Measurements from ENCODE around the gene SCAMP4.
A peak's percentile ranks its signal among the peaks of the same experiment; 100 is the strongest.

Gene SCAMP4

DNA sequence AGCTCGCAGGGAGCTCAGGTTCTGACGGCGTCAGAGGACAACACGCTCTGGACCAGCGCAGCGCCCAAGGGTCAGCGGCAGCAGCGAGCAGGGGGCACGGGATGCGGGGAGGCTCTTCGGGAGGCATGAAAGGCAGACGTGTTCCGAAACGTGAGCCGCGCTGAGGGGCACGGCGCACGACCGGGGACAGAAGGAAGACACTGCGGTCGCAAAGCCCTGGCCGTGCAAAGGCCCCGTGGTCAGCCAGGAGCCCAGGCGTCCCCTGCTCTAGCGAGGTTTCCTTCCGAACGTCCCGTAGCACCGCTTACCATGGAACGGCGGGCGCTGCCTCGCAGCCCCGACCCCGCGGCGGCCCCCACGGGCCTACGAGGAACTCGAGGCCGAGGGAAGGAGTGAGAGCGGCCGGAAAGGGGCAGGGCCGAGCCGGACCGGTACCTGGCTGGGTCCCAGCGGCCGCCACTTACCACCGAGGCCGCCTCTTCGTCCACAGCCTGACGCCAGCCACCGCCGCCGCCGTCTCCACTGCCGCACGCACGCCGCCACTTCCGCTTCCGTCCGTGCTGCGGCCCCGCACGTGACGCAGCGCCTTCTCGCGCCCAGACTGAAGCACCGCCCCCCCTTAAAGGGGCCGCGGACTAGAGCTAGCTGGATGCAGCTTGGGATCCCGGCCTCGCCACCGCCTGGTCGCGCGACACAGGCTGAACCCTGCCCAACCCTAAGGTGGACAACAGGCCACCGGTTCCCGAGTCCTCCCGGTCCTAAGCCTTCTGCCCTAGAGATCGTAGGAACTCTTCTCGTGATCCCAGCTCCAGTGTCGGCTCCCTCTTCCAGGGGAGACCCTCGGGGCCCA lies 29.3 kb upstream of the SCAMP4 start (continued):
- TF ChIP-seq, protein P1, sequence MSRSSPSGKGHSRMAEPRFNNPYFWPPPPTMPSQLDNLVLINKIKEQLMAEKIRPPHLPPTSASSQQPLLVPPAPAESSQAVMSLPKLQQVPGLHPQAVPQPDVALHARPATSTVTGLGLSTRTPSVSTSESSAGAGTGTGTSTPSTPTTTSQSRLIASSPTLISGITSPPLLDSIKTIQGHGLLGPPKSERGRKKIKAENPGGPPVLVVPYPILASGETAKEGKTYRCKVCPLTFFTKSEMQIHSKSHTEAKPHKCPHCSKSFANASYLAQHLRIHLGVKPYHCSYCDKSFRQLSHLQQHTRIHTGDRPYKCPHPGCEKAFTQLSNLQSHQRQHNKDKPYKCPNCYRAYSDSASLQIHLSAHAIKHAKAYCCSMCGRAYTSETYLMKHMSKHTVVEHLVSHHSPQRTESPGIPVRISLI (tag by site-specific recombination; IDR thresholded peaks at IDR 0.05) = no peak
- TF ChIP-seq ZNF121 (tag by site-specific recombination; IDR thresholded peaks at IDR 0.05) (no peak), ZNF626 (tag by site-specific recombination; IDR thresholded peaks at IDR 0.05) (no peak), HOXA7 (CRISPR knock-in tag; IDR thresholded peaks at IDR 0.05; ENCODE audit: borderline replicate concordance) (no peak), ZNF354C (tag by site-specific recombination; IDR thresholded peaks at IDR 0.05; ENCODE audit: borderline replicate concordance, low read depth) (no peak), ZBTB8A (tag by site-specific recombination; IDR thresholded peaks at IDR 0.05) (peak; percentile 52; the same call in 1 of the 2 replicates), ZNF610 (tag by site-specific recombination; IDR thresholded peaks at IDR 0.05; ENCODE audit: borderline replicate concordance) (no peak), ZEB2 (tag by site-specific recombination; IDR thresholded peaks at IDR 0.05) (peak; percentile 85), ZNF274 (IDR thresholded peaks at IDR 0.05; ENCODE audit: low read length) (no peak), ZNF274 (tag by site-specific recombination; IDR thresholded peaks at IDR 0.05; ENCODE audit: borderline replicate concordance) (no peak), ZNF658 (tag by site-specific recombination; IDR thresholded peaks at IDR 0.05) (no peak), ZNF155 (tag by site-specific recombination; IDR thresholded peaks at IDR 0.05) (no peak), ZNF19 (tag by site-specific recombination; IDR thresholded peaks at IDR 0.05; ENCODE audit: low read depth) (no peak), HOXC10 (CRISPR knock-in tag; IDR thresholded peaks at IDR 0.05) (no peak), BCL11B (tag by site-specific recombination; IDR thresholded peaks at IDR 0.05; ENCODE audit: low read depth) (no peak), ZNF16 (tag by site-specific recombination; IDR thresholded peaks at IDR 0.05; ENCODE audit: low read depth) (no peak), ZNF776 (tag by site-specific recombination; IDR thresholded peaks at IDR 0.05; ENCODE audit: borderline replicate concordance) (no peak), ZNF350 (tag by site-specific recombination; IDR thresholded peaks at IDR 0.05) (no peak)
- TF ChIP-seq, protein P2, sequence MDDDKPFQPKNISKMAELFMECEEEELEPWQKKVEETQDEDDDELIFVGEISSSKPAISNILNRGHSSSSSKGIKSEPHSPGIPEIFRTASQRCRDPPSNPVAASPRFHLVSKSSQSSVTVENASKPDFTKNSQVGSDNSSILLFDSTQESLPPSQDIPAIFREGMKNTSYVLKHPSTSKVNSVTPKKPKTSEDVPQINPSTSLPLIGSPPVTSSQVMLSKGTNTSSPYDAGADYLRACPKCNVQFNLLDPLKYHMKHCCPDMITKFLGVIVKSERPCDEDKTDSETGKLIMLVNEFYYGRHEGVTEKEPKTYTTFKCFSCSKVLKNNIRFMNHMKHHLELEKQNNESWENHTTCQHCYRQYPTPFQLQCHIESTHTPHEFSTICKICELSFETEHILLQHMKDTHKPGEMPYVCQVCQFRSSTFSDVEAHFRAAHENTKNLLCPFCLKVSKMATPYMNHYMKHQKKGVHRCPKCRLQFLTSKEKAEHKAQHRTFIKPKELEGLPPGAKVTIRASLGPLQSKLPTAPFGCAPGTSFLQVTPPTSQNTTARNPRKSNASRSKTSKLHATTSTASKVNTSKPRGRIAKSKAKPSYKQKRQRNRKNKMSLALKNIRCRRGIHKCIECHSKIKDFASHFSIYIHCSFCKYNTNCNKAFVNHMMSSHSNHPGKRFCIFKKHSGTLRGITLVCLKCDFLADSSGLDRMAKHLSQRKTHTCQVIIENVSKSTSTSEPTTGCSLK (tag by site-specific recombination; IDR thresholded peaks at IDR 0.05) = no peak
- TF ChIP-seq, protein P3, sequence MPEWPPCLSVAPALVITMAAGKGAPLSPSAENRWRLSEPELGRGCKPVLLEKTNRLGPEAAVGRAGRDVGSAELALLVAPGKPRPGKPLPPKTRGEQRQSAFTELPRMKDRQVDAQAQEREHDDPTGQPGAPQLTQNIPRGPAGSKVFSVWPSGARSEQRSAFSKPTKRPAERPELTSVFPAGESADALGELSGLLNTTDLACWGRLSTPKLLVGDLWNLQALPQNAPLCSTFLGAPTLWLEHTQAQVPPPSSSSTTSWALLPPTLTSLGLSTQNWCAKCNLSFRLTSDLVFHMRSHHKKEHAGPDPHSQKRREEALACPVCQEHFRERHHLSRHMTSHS (tag by site-specific recombination; IDR thresholded peaks at IDR 0.05) = 0 out of 2 replicates have a peak, but pooled peaks have one; percentile 9
- TF ChIP-seq, protein P4, sequence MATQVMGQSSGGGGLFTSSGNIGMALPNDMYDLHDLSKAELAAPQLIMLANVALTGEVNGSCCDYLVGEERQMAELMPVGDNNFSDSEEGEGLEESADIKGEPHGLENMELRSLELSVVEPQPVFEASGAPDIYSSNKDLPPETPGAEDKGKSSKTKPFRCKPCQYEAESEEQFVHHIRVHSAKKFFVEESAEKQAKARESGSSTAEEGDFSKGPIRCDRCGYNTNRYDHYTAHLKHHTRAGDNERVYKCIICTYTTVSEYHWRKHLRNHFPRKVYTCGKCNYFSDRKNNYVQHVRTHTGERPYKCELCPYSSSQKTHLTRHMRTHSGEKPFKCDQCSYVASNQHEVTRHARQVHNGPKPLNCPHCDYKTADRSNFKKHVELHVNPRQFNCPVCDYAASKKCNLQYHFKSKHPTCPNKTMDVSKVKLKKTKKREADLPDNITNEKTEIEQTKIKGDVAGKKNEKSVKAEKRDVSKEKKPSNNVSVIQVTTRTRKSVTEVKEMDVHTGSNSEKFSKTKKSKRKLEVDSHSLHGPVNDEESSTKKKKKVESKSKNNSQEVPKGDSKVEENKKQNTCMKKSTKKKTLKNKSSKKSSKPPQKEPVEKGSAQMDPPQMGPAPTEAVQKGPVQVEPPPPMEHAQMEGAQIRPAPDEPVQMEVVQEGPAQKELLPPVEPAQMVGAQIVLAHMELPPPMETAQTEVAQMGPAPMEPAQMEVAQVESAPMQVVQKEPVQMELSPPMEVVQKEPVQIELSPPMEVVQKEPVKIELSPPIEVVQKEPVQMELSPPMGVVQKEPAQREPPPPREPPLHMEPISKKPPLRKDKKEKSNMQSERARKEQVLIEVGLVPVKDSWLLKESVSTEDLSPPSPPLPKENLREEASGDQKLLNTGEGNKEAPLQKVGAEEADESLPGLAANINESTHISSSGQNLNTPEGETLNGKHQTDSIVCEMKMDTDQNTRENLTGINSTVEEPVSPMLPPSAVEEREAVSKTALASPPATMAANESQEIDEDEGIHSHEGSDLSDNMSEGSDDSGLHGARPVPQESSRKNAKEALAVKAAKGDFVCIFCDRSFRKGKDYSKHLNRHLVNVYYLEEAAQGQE (tag by site-specific recombination; IDR thresholded peaks at IDR 0.05) = no peak
- TF ChIP-seq, protein P5, sequence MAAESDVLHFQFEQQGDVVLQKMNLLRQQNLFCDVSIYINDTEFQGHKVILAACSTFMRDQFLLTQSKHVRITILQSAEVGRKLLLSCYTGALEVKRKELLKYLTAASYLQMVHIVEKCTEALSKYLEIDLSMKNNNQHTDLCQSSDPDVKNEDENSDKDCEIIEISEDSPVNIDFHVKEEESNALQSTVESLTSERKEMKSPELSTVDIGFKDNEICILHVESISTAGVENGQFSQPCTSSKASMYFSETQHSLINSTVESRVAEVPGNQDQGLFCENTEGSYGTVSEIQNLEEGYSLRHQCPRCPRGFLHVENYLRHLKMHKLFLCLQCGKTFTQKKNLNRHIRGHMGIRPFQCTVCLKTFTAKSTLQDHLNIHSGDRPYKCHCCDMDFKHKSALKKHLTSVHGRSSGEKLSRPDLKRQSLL (tag by site-specific recombination; IDR thresholded peaks at IDR 0.05) = peak; percentile 12; the same call in 1 of the 2 replicates
- TF ChIP-seq, protein P6, sequence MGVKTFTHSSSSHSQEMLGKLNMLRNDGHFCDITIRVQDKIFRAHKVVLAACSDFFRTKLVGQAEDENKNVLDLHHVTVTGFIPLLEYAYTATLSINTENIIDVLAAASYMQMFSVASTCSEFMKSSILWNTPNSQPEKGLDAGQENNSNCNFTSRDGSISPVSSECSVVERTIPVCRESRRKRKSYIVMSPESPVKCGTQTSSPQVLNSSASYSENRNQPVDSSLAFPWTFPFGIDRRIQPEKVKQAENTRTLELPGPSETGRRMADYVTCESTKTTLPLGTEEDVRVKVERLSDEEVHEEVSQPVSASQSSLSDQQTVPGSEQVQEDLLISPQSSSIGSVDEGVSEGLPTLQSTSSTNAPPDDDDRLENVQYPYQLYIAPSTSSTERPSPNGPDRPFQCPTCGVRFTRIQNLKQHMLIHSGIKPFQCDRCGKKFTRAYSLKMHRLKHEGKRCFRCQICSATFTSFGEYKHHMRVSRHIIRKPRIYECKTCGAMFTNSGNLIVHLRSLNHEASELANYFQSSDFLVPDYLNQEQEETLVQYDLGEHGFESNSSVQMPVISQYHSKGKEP (tag by site-specific recombination; IDR thresholded peaks at IDR 0.05) = no peak
- TF ChIP-seq, protein P7, sequence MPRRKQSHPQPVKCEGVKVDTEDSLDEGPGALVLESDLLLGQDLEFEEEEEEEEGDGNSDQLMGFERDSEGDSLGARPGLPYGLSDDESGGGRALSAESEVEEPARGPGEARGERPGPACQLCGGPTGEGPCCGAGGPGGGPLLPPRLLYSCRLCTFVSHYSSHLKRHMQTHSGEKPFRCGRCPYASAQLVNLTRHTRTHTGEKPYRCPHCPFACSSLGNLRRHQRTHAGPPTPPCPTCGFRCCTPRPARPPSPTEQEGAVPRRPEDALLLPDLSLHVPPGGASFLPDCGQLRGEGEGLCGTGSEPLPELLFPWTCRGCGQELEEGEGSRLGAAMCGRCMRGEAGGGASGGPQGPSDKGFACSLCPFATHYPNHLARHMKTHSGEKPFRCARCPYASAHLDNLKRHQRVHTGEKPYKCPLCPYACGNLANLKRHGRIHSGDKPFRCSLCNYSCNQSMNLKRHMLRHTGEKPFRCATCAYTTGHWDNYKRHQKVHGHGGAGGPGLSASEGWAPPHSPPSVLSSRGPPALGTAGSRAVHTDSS (tag by site-specific recombination; IDR thresholded peaks at IDR 0.05) = no peak
- TF ChIP-seq, protein P8, sequence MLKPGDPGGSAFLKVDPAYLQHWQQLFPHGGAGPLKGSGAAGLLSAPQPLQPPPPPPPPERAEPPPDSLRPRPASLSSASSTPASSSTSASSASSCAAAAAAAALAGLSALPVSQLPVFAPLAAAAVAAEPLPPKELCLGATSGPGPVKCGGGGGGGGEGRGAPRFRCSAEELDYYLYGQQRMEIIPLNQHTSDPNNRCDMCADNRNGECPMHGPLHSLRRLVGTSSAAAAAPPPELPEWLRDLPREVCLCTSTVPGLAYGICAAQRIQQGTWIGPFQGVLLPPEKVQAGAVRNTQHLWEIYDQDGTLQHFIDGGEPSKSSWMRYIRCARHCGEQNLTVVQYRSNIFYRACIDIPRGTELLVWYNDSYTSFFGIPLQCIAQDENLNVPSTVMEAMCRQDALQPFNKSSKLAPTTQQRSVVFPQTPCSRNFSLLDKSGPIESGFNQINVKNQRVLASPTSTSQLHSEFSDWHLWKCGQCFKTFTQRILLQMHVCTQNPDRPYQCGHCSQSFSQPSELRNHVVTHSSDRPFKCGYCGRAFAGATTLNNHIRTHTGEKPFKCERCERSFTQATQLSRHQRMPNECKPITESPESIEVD (tag by site-specific recombination; IDR thresholded peaks at IDR 0.05) = no peak

Measured in HEK293 (cell line).